MG63 (cell line): ENCODE data around the gene ENTPD6. TPM values are rescaled to one million over a fixed set of nuclear protein-coding genes. Genes with fewer than 3 reads are reported as not detected.

ENCODE experiments used
- DNase-seq: peaks from one replicate; pipeline ENCODE4 v3.0.0-alpha.2; 2020
- H3K27me3 ChIP-seq: fragments of 250-450 bp; sonication (Bioruptor Pico); 2 replicates; pipeline ENCODE4 v1.5.1; 2020; ENCODE audit warnings: mild to moderate bottlenecking, moderate library complexity
- H3K36me3 ChIP-seq: fragments of 250-450 bp; sonication (Bioruptor Pico); 2 replicates; pipeline ENCODE4 v1.5.1; 2020; ENCODE audit warnings: mild to moderate bottlenecking, moderate library complexity
- H3K4me3 ChIP-seq: fragments of 250-450 bp; sonication (Bioruptor Pico); 2 replicates; pipeline ENCODE4 v1.5.1; 2020; ENCODE audit warnings: mild to moderate bottlenecking, moderate library complexity
- H3K9me3 ChIP-seq: fragments of 250-450 bp; sonication (Bioruptor Pico); 2 replicates; pipeline ENCODE4 v1.5.1; 2020; ENCODE audit warnings: mild to moderate bottlenecking, moderate library complexity
- total RNA-seq: library from RNA; depleted of rRNA; stranded (reverse); fragments of >200 nt; shearing (Covaris generic); gene quantifications from 2 replicates; pipeline ENCODE4 v1.2.3, GENCODE V29; 2014; ENCODE audit warnings: low replicate concordance; rRNA removed

The ENTPD6 gene
- total RNA-seq, 1 experiment from 2014 or later: 59.6 TPM

- DNase-seq: no peak
- Histone ChIP-seq H3K27me3 (no peaks in the 10 kb centered on the region), H3K9me3 (no peaks in the 10 kb centered on the region), H3K4me3 (no peak overlapping the region), H3K36me3 (peaks cover 2% of the 10 kb centered on the region)
Measured at GRCh38 chr20:25271486-25272222, 76.1 kb downstream of the ENTPD6 start.

- H3K36me3 ChIP-seq: peaks cover 2% of the 10 kb centered on the region; the same call in 1 of the 2 replicates
- DNase-seq: no peak
Measured at GRCh38 chr20:25272223-25273000, 76.9 kb downstream of the ENTPD6 start.

GRCh38 chr20:25273046-25273445, 77.5 kb downstream of the ENTPD6 start:
- Histone ChIP-seq H3K27me3 (no peaks in the 10 kb centered on the region), H3K4me3 (no peak overlapping the region), H3K36me3 (peaks cover 2% of the 10 kb centered on the region; the same call in 1 of the 2 replicates), H3K9me3 (no peaks in the 10 kb centered on the region)
- no peak for DNase-seq

More at GRCh38 chr20:25272223-25273000, 76.9 kb downstream of the ENTPD6 start:
- H3K27me3 ChIP-seq: no peaks in the 10 kb centered on the region
- H3K4me3 ChIP-seq: no peak overlapping the region
- no peaks in the 10 kb centered on the region for H3K9me3 ChIP-seq

- Histone ChIP-seq H3K36me3 (peaks cover 2% of the 10 kb centered on the region; the same call in 1 of the 2 replicates), H3K4me3 (no peak overlapping the region), H3K9me3 (no peaks in the 10 kb centered on the region), H3K27me3 (no peaks in the 10 kb centered on the region)
- DNase-seq: no peak
Measured at GRCh38 chr20:25273541-25274358, 78.2 kb downstream of the ENTPD6 start.

GRCh38 chr20:25274481-25274880, 79.0 kb downstream of the ENTPD6 start:
- no peak overlapping the region for H3K4me3 ChIP-seq
- DNase-seq: no peak
- peaks cover 2% of the 10 kb centered on the region; the same call in 1 of the 2 replicates for H3K36me3 ChIP-seq
- no peaks in the 10 kb centered on the region for H3K9me3 ChIP-seq
- no peaks in the 10 kb centered on the region for H3K27me3 ChIP-seq

GRCh38 chr20:25274891-25275812, 79.6 kb downstream of the ENTPD6 start:
- Histone ChIP-seq H3K9me3 (no peaks in the 10 kb centered on the region), H3K4me3 (no peak overlapping the region), H3K36me3 (peaks cover 2% of the 10 kb centered on the region; the same call in 1 of the 2 replicates), H3K27me3 (no peaks in the 10 kb centered on the region)
- DNase-seq: no peak

- Histone ChIP-seq H3K9me3 (no peaks in the 10 kb centered on the region), H3K27me3 (no peaks in the 10 kb centered on the region), H3K4me3 (no peak overlapping the region), H3K36me3 (peaks cover 2% of the 10 kb centered on the region; the same call in 1 of the 2 replicates)
- no peak for DNase-seq
Measured at GRCh38 chr20:25275813-25276532, 80.5 kb downstream of the ENTPD6 start.

Other genes starting within 250 kb of the ENTPD6 start
- not detected in 2 replicates for gene CST7, start 246.4 kb upstream of the ENTPD6 start, total RNA-seq
- 54.3 and 80.3 TPM in 2 replicates for gene APMAP, start 203.0 kb upstream of the ENTPD6 start, total RNA-seq
- 0.10 TPM in 1 of 2 replicates, not detected in the other for gene ACSS1, start 137.6 kb upstream of the ENTPD6 start, total RNA-seq
- not detected in 2 replicates for gene VSX1, start 113.6 kb upstream of the ENTPD6 start, total RNA-seq
- gene PYGB, start 52.4 kb downstream of the ENTPD6 start, total RNA-seq: 49.2 and 67.8 TPM in 2 replicates
- 7.1 and 15.9 TPM in 2 replicates for gene ABHD12, start 195.1 kb downstream of the ENTPD6 start, total RNA-seq
- 10.9 and 12.7 TPM in 2 replicates for gene GINS1, start 212.0 kb downstream of the ENTPD6 start, total RNA-seq